ENCODE data around the gene TUBGCP6.

The TUBGCP6 gene

GRCh38 chr22:50262973-50263617 lies 18.3 kb upstream of the TUBGCP6 start:
- H3K4me3 ChIP-seq (ENCODE audit: low read depth, low read length) = no peak overlapping the region
- H3K27me3 ChIP-seq = no peaks in the 10 kb centered on the region
- H3K36me3 ChIP-seq = peaks cover 6% of the 10 kb centered on the region
- peaks cover 10% of the 10 kb centered on the region for H3K4me1 ChIP-seq
- no peak for TF ChIP-seq CTCF (IDR thresholded peaks at IDR 0.05; ENCODE audit: low read depth, low read length)
- H3K9me3 ChIP-seq = no peaks in the 10 kb centered on the region
- no peak for DNase-seq

GRCh38 chr22:50262460-50262911 lies 17.7 kb upstream of the TUBGCP6 start:
- H3K4me3 ChIP-seq (ENCODE audit: low read depth, low read length) = no peak overlapping the region
- H3K4me1 ChIP-seq = peaks cover 10% of the 10 kb centered on the region
- no peak for DNase-seq
- no peak for TF ChIP-seq CTCF (IDR thresholded peaks at IDR 0.05; ENCODE audit: low read depth, low read length)
- peaks cover 9% of the 10 kb centered on the region for H3K36me3 ChIP-seq
- H3K9me3 ChIP-seq = no peaks in the 10 kb centered on the region
- no peaks in the 10 kb centered on the region for H3K27me3 ChIP-seq

- Histone ChIP-seq H3K4me1 (peaks cover 10% of the 10 kb centered on the region), H3K4me3 (ENCODE audit: low read depth, low read length) (peak within 1 kb of the TSS; percentile 80), H3K9me3 (no peaks in the 10 kb centered on the region), H3K27me3 (no peaks in the 10 kb centered on the region), H3K36me3 (peaks cover 16% of the 10 kb centered on the region)
- peak; percentile 68 for DNase-seq
- TF ChIP-seq CTCF (IDR thresholded peaks at IDR 0.05; ENCODE audit: low read depth, low read length) = no peak
These were observed 17.0 kb upstream of the TUBGCP6 start, which contains the start of gene MAPK12 for GRCh38 chr22:50261615-50262459. TSS of gene MAPK12 (minus strand) at chr22:50261683. CDS start at chr22:50261509, 174 bp downstream.

GRCh38 chr22:50260801-50261614 lies 16.2 kb upstream of the TUBGCP6 start:
- Histone ChIP-seq H3K4me1 (peaks cover 10% of the 10 kb centered on the region), H3K4me3 (ENCODE audit: low read depth, low read length) (peak overlapping the region; percentile 80), H3K27me3 (no peaks in the 10 kb centered on the region), H3K9me3 (no peaks in the 10 kb centered on the region), H3K36me3 (peaks cover 19% of the 10 kb centered on the region)
- peak; percentile 71 for DNase-seq
- no peak for TF ChIP-seq CTCF (IDR thresholded peaks at IDR 0.05; ENCODE audit: low read depth, low read length)

GRCh38 chr22:50260434-50260800 lies 15.6 kb upstream of the TUBGCP6 start:
- Histone ChIP-seq H3K4me1 (peaks cover 10% of the 10 kb centered on the region), H3K27me3 (no peaks in the 10 kb centered on the region), H3K4me3 (ENCODE audit: low read depth, low read length) (peak overlapping the region; percentile 80), H3K9me3 (no peaks in the 10 kb centered on the region), H3K36me3 (peaks cover 23% of the 10 kb centered on the region)
- no peak for DNase-seq
- no peak for TF ChIP-seq CTCF (IDR thresholded peaks at IDR 0.05; ENCODE audit: low read depth, low read length)

All from BE2C (cell line).